AG09319 (cell line): ENCODE data around the gene WWP2.

Source experiments
- DNase-seq: peaks from one replicate; pipeline ENCODE4 v3.0.0-alpha.2; 2010; ENCODE audit warnings: low read depth; ENCODE audit errors: extremely low read depth
- CTCF ChIP-seq: IDR thresholded peaks from 2 replicates; pipeline ENCODE4 v1.5.1; 2011; ENCODE audit warnings: low read depth, mild to moderate bottlenecking, inconsistent platforms, low read length, moderate library complexity

Gene WWP2

DNA sequence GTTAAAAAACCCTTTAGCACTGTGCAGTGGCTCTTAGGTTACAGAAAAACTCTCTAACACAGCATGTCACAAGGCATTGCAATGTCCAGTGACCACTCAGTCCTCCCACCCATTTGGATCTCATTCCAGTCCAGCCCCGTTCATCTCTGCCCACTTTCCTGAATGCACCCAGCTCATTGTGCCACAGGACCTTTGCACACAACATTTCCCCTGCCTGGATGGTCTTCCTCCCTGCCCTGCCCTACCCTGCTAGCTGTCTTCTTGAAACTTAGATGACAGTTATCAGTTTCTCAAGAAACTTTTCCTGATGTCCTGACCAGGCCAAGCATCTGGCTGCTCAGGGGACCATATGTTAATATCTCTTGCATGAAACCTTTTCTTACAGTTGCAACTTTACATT lies 67.2 kb downstream of the WWP2 start:
- TF ChIP-seq CTCF: no peak
- DNase-seq: no peak

- no peak for TF ChIP-seq CTCF
- no peak for DNase-seq
These were observed 68.0 kb downstream of the WWP2 start for GRCh38 chr16:69830146-69830533.

GRCh38 chr16:69830534-69831211 lies 68.5 kb downstream of the WWP2 start:
- DNase-seq: no peak
- no peak for TF ChIP-seq CTCF

- no peak for TF ChIP-seq CTCF
- DNase-seq: peak; percentile 36
These were observed 69.3 kb downstream of the WWP2 start for GRCh38 chr16:69831212-69832123.

DNA sequence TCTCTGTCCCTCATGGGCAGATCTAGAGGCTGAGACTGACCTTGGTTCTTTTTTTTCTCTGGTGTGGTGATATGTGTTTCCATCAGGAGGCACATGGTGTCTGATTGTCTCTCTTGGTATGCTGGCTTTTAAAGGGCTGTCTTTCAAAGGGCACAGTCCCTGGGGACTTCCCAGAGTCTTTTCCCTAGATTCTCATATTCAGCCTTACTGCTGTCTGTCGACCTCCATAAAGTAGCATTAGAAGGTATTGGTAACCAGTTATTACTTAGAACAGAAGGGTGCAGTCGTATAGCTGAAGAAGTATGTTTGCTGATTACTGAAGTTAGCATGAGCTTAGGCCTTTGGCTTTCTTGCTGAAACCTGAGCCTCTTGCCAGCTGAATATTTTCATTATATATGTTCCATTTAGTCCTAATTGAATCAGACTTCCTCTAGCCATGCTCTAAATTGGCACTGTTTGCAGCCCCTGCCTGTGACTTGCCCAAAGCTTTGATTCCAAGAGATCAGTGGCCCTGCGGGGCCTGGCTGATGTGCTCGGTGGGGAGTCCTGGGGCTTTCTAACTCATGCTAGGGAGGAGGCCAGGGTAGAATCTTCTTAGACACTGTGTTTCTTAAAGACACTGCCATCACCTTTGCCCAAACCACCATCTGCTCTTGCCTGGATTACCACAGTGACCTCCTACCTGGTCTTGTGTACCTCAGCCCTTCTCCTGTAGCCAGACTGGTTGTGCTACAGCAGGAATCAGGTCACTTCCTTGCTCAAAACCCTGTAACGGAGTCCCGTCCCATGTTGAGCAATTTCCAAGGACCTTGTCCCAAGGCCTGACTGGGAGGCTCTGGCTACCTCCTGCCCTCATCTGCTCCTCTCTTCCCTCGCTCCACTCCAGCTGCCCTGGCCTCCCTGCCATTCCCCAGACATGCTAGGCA lies 71.5 kb downstream of the WWP2 start:
- no peak for DNase-seq
- no peak for TF ChIP-seq CTCF

DNA sequence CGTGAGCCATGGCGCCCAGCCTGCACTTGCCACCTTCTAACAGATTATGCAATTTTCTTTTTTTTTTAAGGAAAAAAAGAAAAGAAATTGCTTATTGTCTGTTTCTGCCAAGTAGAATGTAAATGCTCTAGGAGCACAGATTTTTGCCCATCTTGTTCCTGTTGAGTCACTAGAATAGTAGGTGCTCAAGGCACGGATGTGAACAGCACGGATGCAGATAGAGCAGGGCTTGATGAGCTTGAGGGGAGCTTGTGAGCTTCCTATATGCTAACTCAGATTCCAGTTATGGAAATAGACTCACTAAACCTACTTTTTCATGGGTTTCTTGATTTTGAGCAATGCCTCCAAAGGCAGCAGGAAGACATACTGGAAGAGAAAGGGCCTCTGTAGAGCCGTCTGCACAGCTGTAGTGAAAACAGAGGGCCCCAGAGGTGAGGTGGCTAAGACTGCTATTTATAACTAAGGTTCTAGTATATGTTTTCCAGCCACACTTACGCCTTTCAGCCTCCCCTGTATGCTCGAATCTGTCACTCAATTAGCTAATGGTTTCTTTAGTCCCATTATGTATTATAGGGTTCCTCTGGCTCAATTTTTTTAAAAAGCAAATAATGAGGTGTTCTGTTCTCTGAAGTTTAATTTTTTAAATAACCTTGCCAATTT lies 72.8 kb downstream of the WWP2 start:
- no peak for DNase-seq
- no peak for TF ChIP-seq CTCF
